Activated B cell treated with CpG ODN at 0.5 μM for 24 hours (primary cell): ENCODE data around the gene KRT83. TPM values are rescaled to one million over a fixed set of nuclear protein-coding genes. Genes with fewer than 3 reads are reported as not detected.

Experiments
- ATAC-seq: fragments of 200-7000 bp; cut with Tn5 transposase; one replicate; pipeline ENCODE4 v1.10.0; 2021; ENCODE audit warnings: low read depth, mild to moderate bottlenecking, moderate library complexity
- CTCF ChIA-PET: fragments of 350-600 bp; sonication (Branson Sonifier 250); formaldehyde crosslinking; loops from one replicate; lab custom pipeline; 2021; ENCODE audit warnings: antibody characterized with exemption; lab: Charles Lee
- POLR2A ChIA-PET: fragments of 350-600 bp; sonication (Branson Sonifier 250); formaldehyde crosslinking; loops from one replicate; lab custom pipeline; 2021; ENCODE audit warnings: antibody characterized with exemption; lab: Charles Lee
- DNase-seq: peaks from one replicate; pipeline ENCODE4 v3.0.0; 2022
- H3K27ac Mint-ChIP-seq: one replicate; pipeline ENCODE4 v1.8.0; 2020; ENCODE audit warnings: mixed read lengths
- H3K27me3 Mint-ChIP-seq: one replicate; pipeline ENCODE4 v1.8.0; 2021; ENCODE audit warnings: mixed read lengths
- H3K36me3 Mint-ChIP-seq: one replicate; pipeline ENCODE4 v1.8.0; 2021; ENCODE audit warnings: low read depth, mixed read lengths
- H3K4me1 Mint-ChIP-seq: one replicate; pipeline ENCODE4 v1.8.0; 2021; ENCODE audit warnings: mixed read lengths
- H3K4me3 Mint-ChIP-seq: one replicate; pipeline ENCODE4 v1.8.0; 2020; ENCODE audit warnings: mild to moderate bottlenecking, mixed read lengths
- H3K9me3 Mint-ChIP-seq: one replicate; pipeline ENCODE4 v1.8.0; 2020; ENCODE audit warnings: mixed read lengths
- CTCF ChIP-seq: fragments of 200-600 bp; IDR thresholded peaks from one replicate; pipeline ENCODE4 v1.8.0; 2022; ENCODE audit warnings: antibody characterized with exemption, mild to moderate bottlenecking
- intact Hi-C: fragments of 100-400 bp; cut with micrococcal nuclease; formaldehyde crosslinking; loops from one replicate; pipeline ENCODE4 v1.15.1; 2024
- total RNA-seq: library from RNA; stranded (reverse); gene quantifications from 2 replicates; pipeline ENCODE4 v1.2.3, GENCODE V29; 2022

KRT83 gene
- total RNA-seq, 1 donor from 2014 or later, result not detected

- DNase-seq (no peak), ATAC-seq (no peak)
- H3K4me3 Mint-ChIP-seq, result no peak overlapping the region
- H3K9me3 Mint-ChIP-seq, result no peaks in the 10 kb centered on the region
- H3K27ac Mint-ChIP-seq, result no peak overlapping the region
- ChIA-PET CTCF (no interaction called here), POLR2A (no interaction called here)
- H3K27me3 Mint-ChIP-seq, result peaks cover 6% of the 10 kb centered on the region
- peaks cover 29% of the 10 kb centered on the region for H3K4me1 Mint-ChIP-seq
- H3K36me3 Mint-ChIP-seq, result no peaks in the 10 kb centered on the region
- TF ChIP-seq CTCF, result no peak
- intact Hi-C loops, result no loop called here
These were observed 35.8 kb upstream of the KRT83 start for GRCh38 chr12:52356762-52357580.

- Mint-ChIP-seq H3K4me1 (peaks cover 32% of the 10 kb centered on the region), H3K9me3 (no peaks in the 10 kb centered on the region)
- intact Hi-C loops, result no loop called here
These were observed 35.0 kb upstream of the KRT83 start for GRCh38 chr12:52356031-52356761.

GRCh38 chr12:52355176-52355575 lies 34.0 kb upstream of the KRT83 start:
- Mint-ChIP-seq H3K9me3 (no peaks in the 10 kb centered on the region), H3K36me3 (no peaks in the 10 kb centered on the region), H3K27me3 (peaks cover 6% of the 10 kb centered on the region), H3K27ac (no peak overlapping the region), H3K4me1 (peaks cover 32% of the 10 kb centered on the region), H3K4me3 (no peak overlapping the region)
- no peak for TF ChIP-seq CTCF
- CTCF ChIA-PET, result no interaction called here
- ATAC-seq (no peak), DNase-seq (no peak)
- intact Hi-C loops, result no loop called here
- POLR2A ChIA-PET, result no interaction called here

More at GRCh38 chr12:52356031-52356761, 35.0 kb upstream of the KRT83 start:
- TF ChIP-seq CTCF, result no peak
- no peak overlapping the region for H3K27ac Mint-ChIP-seq
- H3K27me3 Mint-ChIP-seq, result peaks cover 6% of the 10 kb centered on the region
- DNase-seq (no peak), ATAC-seq (no peak)
- H3K36me3 Mint-ChIP-seq, result no peaks in the 10 kb centered on the region
- CTCF ChIA-PET, result no interaction called here
- POLR2A ChIA-PET, result no interaction called here
- H3K4me3 Mint-ChIP-seq, result no peak overlapping the region

- Mint-ChIP-seq H3K27me3 (peaks cover 2% of the 10 kb centered on the region), H3K4me1 (peaks cover 25% of the 10 kb centered on the region), H3K27ac (no peak overlapping the region), H3K36me3 (no peaks in the 10 kb centered on the region), H3K4me3 (no peak overlapping the region), H3K9me3 (no peaks in the 10 kb centered on the region)
- ATAC-seq (no peak), DNase-seq (no peak)
- ChIA-PET CTCF (no interaction called here), POLR2A (no interaction called here)
- intact Hi-C loops, result no loop called here
- TF ChIP-seq CTCF, result no peak
These were observed 33.0 kb upstream of the KRT83 start for GRCh38 chr12:52354200-52354599.

GRCh38 chr12:52353766-52354165 lies 32.6 kb upstream of the KRT83 start:
- TF ChIP-seq CTCF, result no peak
- ATAC-seq, result no peak
- intact Hi-C loops, result no loop called here
- no peak overlapping the region for H3K27ac Mint-ChIP-seq
- H3K36me3 Mint-ChIP-seq, result no peaks in the 10 kb centered on the region
- POLR2A ChIA-PET, result no interaction called here
- peaks cover 21% of the 10 kb centered on the region for H3K4me1 Mint-ChIP-seq
- H3K27me3 Mint-ChIP-seq, result peaks cover 2% of the 10 kb centered on the region
- CTCF ChIA-PET, result no interaction called here
- H3K9me3 Mint-ChIP-seq, result no peaks in the 10 kb centered on the region
- DNase-seq, result no peak
- H3K4me3 Mint-ChIP-seq, result no peak overlapping the region
